H1 (cell line): Measurements from ENCODE around the gene CACNG1. TPM values are rescaled to one million over a fixed set of nuclear protein-coding genes. Genes with fewer than 3 reads are reported as not detected.

Experiments
- CTCF ChIA-PET: fragments of 300-600 bp; sonication (Branson Sonifier 250); formaldehyde crosslinking; loops from one replicate; lab custom pipeline; 2021; ENCODE audit not compliant: partially characterized antibody; lab: Charles Lee
- POLR2A ChIA-PET: fragments of 300-600 bp; sonication (Branson Sonifier 250); formaldehyde crosslinking; loops from one replicate; lab custom pipeline; 2021; ENCODE audit warnings: inconsistent platforms; ENCODE audit not compliant: partially characterized antibody; lab: Charles Lee
- DNase-seq, 2 experiments: peaks; one replicate each; pipeline versions ENCODE4 v3.0.0 to v3.0.0-alpha.2; 2010 to 2022; ENCODE audit warnings: low spot score in 2 of 2, low read depth in 1 of 2, mixed read lengths in 1 of 2
- FAIRE-seq: peaks from 2 replicates; lab custom pipeline; 2011; peaks lifted over from hg19 to GRCh38; lab: Jason Lieb, UNC
- H2AFZ ChIP-seq: 2 replicates; pipeline ENCODE4 v1.8.1; 2012; ENCODE audit warnings: low read length, inconsistent platforms
- H2AK5ac ChIP-seq: 2 replicates; pipeline ENCODE4 v1.6.1; 2013; ENCODE audit warnings: low read depth, low read length
- H2BK120ac ChIP-seq: replicated peaks from 2 replicates; pipeline ENCODE3; 2013; ENCODE audit warnings: low read depth, low read length, inconsistent platforms
- H2BK12ac ChIP-seq: 2 replicates; pipeline ENCODE4 v1.6.1; 2013; ENCODE audit warnings: low read depth, low read length
- H2BK15ac ChIP-seq: 2 replicates; pipeline ENCODE4 v1.6.1; 2013; ENCODE audit warnings: low read length
- H2BK20ac ChIP-seq: 2 replicates; pipeline ENCODE4 v1.6.1; 2013; ENCODE audit warnings: low read length
- H2BK5ac ChIP-seq: 2 replicates; pipeline ENCODE4 v1.6.1; 2013; ENCODE audit warnings: low read depth, low read length
- H3K14ac ChIP-seq: 2 replicates; pipeline ENCODE4 v1.6.1; 2013; ENCODE audit warnings: inconsistent platforms; ENCODE audit not compliant: insufficient read length
- H3K18ac ChIP-seq: 2 replicates; pipeline ENCODE4 v1.6.1; 2013; ENCODE audit warnings: low read length; ENCODE audit errors: extremely low read depth
- H3K23ac ChIP-seq: 2 replicates; pipeline ENCODE4 v1.6.1; 2013; ENCODE audit warnings: inconsistent platforms; ENCODE audit not compliant: insufficient read length
- H3K23me2 ChIP-seq: 2 replicates; pipeline ENCODE4 v1.6.1; 2013; ENCODE audit warnings: low read depth, low read length
- H3K27ac ChIP-seq: 2 replicates; pipeline ENCODE4 v1.6.1; 2011; ENCODE audit warnings: low read depth, low read length, inconsistent platforms
- H3K27me3 ChIP-seq, 4 experiments: replicated peaks in 1 of 4; 1 replicate in 1 of 4; 2 replicates in 3 of 4; pipeline versions ENCODE4 v1.6.1 to v1.8.1; 2011 to 2013; ENCODE audit warnings: low read length in 3 of 4, mild to moderate bottlenecking in 3 of 4, inconsistent platforms in 2 of 4, mixed read lengths in 2 of 4, moderate library complexity in 1 of 4; ENCODE audit not compliant: control insufficient read depth in 3 of 4, insufficient read depth in 3 of 4; ENCODE audit errors: extremely low read depth in 1 of 4
- H3K36me3 ChIP-seq, 4 experiments: 2 replicates each; pipeline versions ENCODE4 v1.6.1 to v1.8.1; 2011 to 2013; ENCODE audit warnings: mild to moderate bottlenecking in 4 of 4, low read length in 3 of 4, moderate library complexity in 2 of 4, control low read depth in 1 of 4, inconsistent platforms in 1 of 4; ENCODE audit not compliant: insufficient read depth in 4 of 4, control insufficient read depth in 2 of 4
- H3K4ac ChIP-seq: replicated peaks from 2 replicates; pipeline ENCODE3; 2013; ENCODE audit warnings: low read length, low read depth, mixed read lengths, inconsistent platforms; ENCODE audit not compliant: insufficient read length
- H3K4me1 ChIP-seq, 4 experiments: replicated peaks in 1 of 4; 1 replicate in 1 of 4; 2 replicates in 3 of 4; pipeline versions ENCODE4 v1.6.1 to v1.8.1; 2011 to 2013; ENCODE audit warnings: low read length in 3 of 4, inconsistent platforms in 2 of 4, mixed read lengths in 1 of 4; ENCODE audit not compliant: insufficient read depth in 4 of 4, control insufficient read depth in 3 of 4
- H3K4me2 ChIP-seq, 2 experiments: 2 replicates each; pipeline versions ENCODE4 v1.6.1 to v1.8.1; 2011 to 2013; ENCODE audit warnings: low read depth in 2 of 2, low read length in 2 of 2, control low read depth in 1 of 2, inconsistent platforms in 1 of 2, mild to moderate bottlenecking in 1 of 2; ENCODE audit not compliant: insufficient read depth in 1 of 2
- H3K4me3 ChIP-seq, 4 experiments: fragments of 200-600, 300-600 bp in 1 of 4; sonication (generic), shearing (Covaris generic), sonication (Bioruptor Twin) in 1 of 4; 2 replicates each; pipeline versions ENCODE4 v1.5.1 to v1.8.1; 2011 to 2016; ENCODE audit warnings: low read length in 4 of 4, low read depth in 3 of 4, control low read depth in 2 of 4, inconsistent platforms in 2 of 4, mild to moderate bottlenecking in 2 of 4, mixed read lengths in 1 of 4, moderate library complexity in 1 of 4; ENCODE audit not compliant: insufficient read depth in 2 of 4; ENCODE audit errors: extremely low read depth in 1 of 4
- H3K56ac ChIP-seq: replicated peaks from 2 replicates; pipeline ENCODE3; 2013; ENCODE audit warnings: low read depth, mild to moderate bottlenecking, mixed read lengths, low read length, inconsistent platforms; ENCODE audit not compliant: insufficient read length
- H3K79me1 ChIP-seq: 2 replicates; pipeline ENCODE4 v1.6.1; 2013; ENCODE audit warnings: low read depth, low read length, control low read depth
- H3K79me2 ChIP-seq, 2 experiments: 2 replicates each; pipeline versions ENCODE4 v1.6.1 to v1.8.1; 2012 to 2013; ENCODE audit warnings: low read length in 2 of 2, mild to moderate bottlenecking in 2 of 2, inconsistent platforms in 1 of 2; ENCODE audit not compliant: insufficient read depth in 2 of 2, control insufficient read depth in 1 of 2
- H3K9ac ChIP-seq, 4 experiments: replicated peaks in 1 of 4; 1 replicate in 1 of 4; 2 replicates in 3 of 4; pipeline versions ENCODE4 v1.6.1 to v1.8.1; 2011 to 2013; ENCODE audit warnings: low read depth in 3 of 4, low read length in 3 of 4, control low read depth in 2 of 4, mild to moderate bottlenecking in 2 of 4, moderate library complexity in 2 of 4, inconsistent platforms in 1 of 4; ENCODE audit errors: extremely low read depth in 1 of 4
- H3K9me3 ChIP-seq, 2 experiments: 2 replicates each; pipeline versions ENCODE4 v1.6.1 to v1.8.1; 2012 to 2013; ENCODE audit warnings: mild to moderate bottlenecking in 2 of 2, moderate library complexity in 2 of 2, control low read depth in 1 of 2, inconsistent platforms in 1 of 2, low read depth in 1 of 2, low read length in 1 of 2, mixed read lengths in 1 of 2; ENCODE audit not compliant: insufficient read depth in 2 of 2
- H4K20me1 ChIP-seq, 2 experiments: replicated peaks in 1 of 2; 2 replicates each; pipeline versions ENCODE3 to v1.8.1; 2011 to 2013; ENCODE audit warnings: inconsistent platforms in 2 of 2, low read length in 2 of 2, mild to moderate bottlenecking in 1 of 2; ENCODE audit not compliant: insufficient read depth in 2 of 2, control insufficient read depth in 1 of 2
- H4K5ac ChIP-seq: 2 replicates; pipeline ENCODE4 v1.6.1; 2013; ENCODE audit warnings: low read length, low read depth, mixed read lengths, inconsistent platforms; ENCODE audit not compliant: insufficient read length
- H4K8ac ChIP-seq: 2 replicates; pipeline ENCODE4 v1.8.0; 2013; ENCODE audit warnings: mild to moderate bottlenecking, moderate library complexity, low read length, inconsistent platforms; ENCODE audit not compliant: insufficient read depth; ENCODE audit errors: extremely low read depth
- H4K91ac ChIP-seq: replicated peaks from 2 replicates; pipeline ENCODE3; 2013; ENCODE audit warnings: low read length, mixed read lengths, inconsistent platforms; ENCODE audit not compliant: insufficient read length
- BCL11A ChIP-seq, 2 experiments: IDR thresholded peaks; one replicate each; pipeline ENCODE4 v1.6.1; 2011; ENCODE audit warnings: low read depth in 2 of 2, low read length in 2 of 2, mild to moderate bottlenecking in 2 of 2
- GTF2F1 ChIP-seq: IDR thresholded peaks from 2 replicates; pipeline ENCODE4 v1.6.1; 2012; ENCODE audit warnings: low read depth, low read length, improper control_type of control experiment, borderline replicate concordance
- WGBS, 2 experiments: shearing (Covaris generic) in 1 of 2; methylation state at CpG; one replicate each; pipeline versions ENCODE4 v1.1.6 to v1.1.7; 2013 to 2015; ENCODE audit warnings: low lambda C conversion rate in 2 of 2, mixed read lengths in 2 of 2, inconsistent platforms in 1 of 2, low coverage in 1 of 2, missing lambda C conversion rate in 1 of 2; ENCODE audit not compliant: insufficient replicate concordance in 2 of 2, insufficient coverage in 1 of 2, insufficient read length in 1 of 2; ENCODE audit errors: extremely low coverage in 1 of 2, missing lambda C conversion rate in 1 of 2; 5-methylcytosine and 5-hydroxymethylcytosine counted together
- polyA plus RNA-seq, 7 experiments: library from polyadenylated mRNA; depleted of rRNA in 3 of 7; stranded (reverse) in 5 of 7; unstranded in 2 of 7; fragments of >200 nt in 5 of 7; fragments of 200-250 nt in 2 of 7; gene quantifications; 1 replicate in 5 of 7; 2 replicates in 1 of 7; 4 replicates in 1 of 7; pipeline versions ENCODE4 v1.2.1 to v1.2.3, GENCODE V29; 2011 to 2013; ENCODE audit warnings: missing spikeins in 2 of 7, mixed read lengths in 2 of 7
- total RNA-seq: library from RNA; stranded (reverse); fragmentation: NEBNext Ultra II Directional; extraction: Animal tissue kit (Norgen Biotek cat#: 25700); gene quantifications from 2 replicates; pipeline ENCODE4 v1.2.1, GENCODE V29; 2021

Gene CACNG1
- total and polyA plus RNA-seq, 2 of the 8 experiments (the other 6 are each of a cell fraction or from before 2014, with no cell fraction given): not detected

GRCh38 chr17:67040652-67041051, 3.7 kb upstream of the CACNG1 start:
- Histone ChIP-seq H4K91ac (no peak overlapping the region), H2BK20ac (no peak overlapping the region), H2AFZ (no peak overlapping the region), H3K27me3 (no peaks in the 10 kb centered on the region), H3K4me2 (no peak overlapping the region), H3K9me3 (no peaks in the 10 kb centered on the region), H3K4me3 (no peak overlapping the region), H2BK12ac (no peak overlapping the region), H3K18ac (no peak overlapping the region), H4K8ac (no peak overlapping the region), H3K4me1 (0 out of 7 replicates have a peak, but pooled peaks cover 0 to 3% (median under 1%) of the 10 kb centered on the region in 4 experiments), H4K20me1 (no peaks in the 10 kb centered on the region), H3K23me2 (no peaks in the 10 kb centered on the region), H3K56ac (no peak overlapping the region), H2BK120ac (no peak overlapping the region), H3K27ac (no peak overlapping the region), H2BK5ac (no peak overlapping the region), H3K23ac (no peak overlapping the region), H3K14ac (no peak overlapping the region), H2AK5ac (no peak overlapping the region), H3K79me2 (no peaks in the 10 kb centered on the region), H3K36me3 (no peaks in the 10 kb centered on the region; a peak in 1 of 8 replicates), H3K4ac (no peak overlapping the region), H3K79me1 (no peaks in the 10 kb centered on the region), H4K5ac (no peak overlapping the region), H2BK15ac (no peak overlapping the region), H3K9ac (no peak overlapping the region)
- TF ChIP-seq GTF2F1 (no peak), BCL11A (IDR thresholded peaks at IDR 0.05; ENCODE audit: low read depth in 2 of 2, low read length in 2 of 2) (no peak)
- DNase-seq: no peak
- no peak for FAIRE-seq
- ChIA-PET CTCF (interaction anchor here (0.7 kb wide), 1 partner anchor 107 kb away, joined by 3 read pairs; no protein-coding TSS in a partner anchor), POLR2A (no interaction called here)
- 93% methylated on average over 6 of the region's 6 CpGs; no CpG with 5 or more reads in 1 of the 2 experiments for WGBS, 2 experiments
